WTC11 (cell line): Measurements from ENCODE around the gene DGCR2. TPM values are rescaled to one million over a fixed set of nuclear protein-coding genes. Genes with fewer than 3 reads are reported as not detected.

Experiments used
- ATAC-seq: fragments of 200-7000 bp; cut with Tn5 transposase; 2 replicates; pipeline ENCODE4 v1.10.0; 2021; ENCODE audit warnings: mild to moderate bottlenecking, moderate library complexity
- CTCF ChIA-PET: fragments of 300-600 bp; sonication (Branson Sonifier 250); formaldehyde crosslinking; loops from one replicate; lab custom pipeline; 2021; ENCODE audit warnings: antibody characterized with exemption; lab: Charles Lee
- POLR2A ChIA-PET: fragments of 350-600 bp; sonication (Branson Sonifier 250); formaldehyde crosslinking; loops from one replicate; lab custom pipeline; 2021; ENCODE audit warnings: antibody characterized with exemption; lab: Charles Lee
- DNase-seq: peaks from one replicate; pipeline ENCODE4 v3.0.0; 2021; ENCODE audit warnings: low spot score
- H3K27ac Mint-ChIP-seq: 2 replicates; pipeline ENCODE4 v1.8.0; 2021; ENCODE audit warnings: mixed read lengths
- H3K27me3 Mint-ChIP-seq: 2 replicates; pipeline ENCODE4 v1.8.0; 2021; ENCODE audit warnings: low read depth, mild to moderate bottlenecking, moderate library complexity, mixed read lengths
- H3K36me3 Mint-ChIP-seq: 2 replicates; pipeline ENCODE4 v1.8.0; 2021; ENCODE audit warnings: mixed read lengths
- H3K4me1 Mint-ChIP-seq: 2 replicates; pipeline ENCODE4 v1.8.0; 2022; ENCODE audit warnings: mixed read lengths
- H3K4me3 Mint-ChIP-seq: 2 replicates; pipeline ENCODE4 v1.8.0; 2021; ENCODE audit warnings: mild to moderate bottlenecking, moderate library complexity, mixed read lengths
- H3K9me3 Mint-ChIP-seq: 2 replicates; pipeline ENCODE4 v1.8.0; 2021; ENCODE audit warnings: mixed read lengths
- AR ChIP-seq: fragments of 250-450 bp; sonication (Bioruptor Pico); IDR thresholded peaks from 2 replicates; pipeline ENCODE4 v1.9.0; 2021; ENCODE audit warnings: mild to moderate bottlenecking
- ATF3 ChIP-seq: sonication (generic); formaldehyde crosslinking; conservative IDR thresholded peaks from 2 replicates; pipeline ENCODE4 v1.8.1; 2022; ENCODE audit warnings: mild to moderate bottlenecking, missing genetic modification reagents
- ELF4 ChIP-seq: sonication (generic); formaldehyde crosslinking; IDR thresholded peaks from 2 replicates; pipeline ENCODE4 v1.8.1; 2022; ENCODE audit warnings: low read depth, mild to moderate bottlenecking, moderate library complexity, missing genetic modification reagents
- FOXP4 ChIP-seq: sonication (generic); formaldehyde crosslinking; IDR thresholded peaks from 2 replicates; pipeline ENCODE4 v1.8.0; 2022; ENCODE audit warnings: mild to moderate bottlenecking, missing genetic modification reagents
- GTF2I ChIP-seq: fragments of 250-450 bp; sonication (Bioruptor Pico); conservative IDR thresholded peaks from 2 replicates; pipeline ENCODE4 v1.4.0; 2021; ENCODE audit warnings: mild to moderate bottlenecking
- PREB ChIP-seq: sonication (generic); formaldehyde crosslinking; IDR thresholded peaks from 2 replicates; pipeline ENCODE4 v1.8.1; 2022; ENCODE audit warnings: mild to moderate bottlenecking, missing genetic modification reagents, moderate library complexity, borderline replicate concordance
- RELA ChIP-seq: sonication (generic); formaldehyde crosslinking; IDR thresholded peaks from 2 replicates; pipeline ENCODE4 v1.8.1; 2022; ENCODE audit warnings: missing genetic modification reagents, mild to moderate bottlenecking, borderline replicate concordance
- SMAD3 ChIP-seq: sonication (generic); formaldehyde crosslinking; IDR thresholded peaks from 2 replicates; pipeline ENCODE4 v1.8.0; 2022; ENCODE audit warnings: missing genetic modification reagents, mild to moderate bottlenecking, borderline replicate concordance
- TEAD4 ChIP-seq: sonication (generic); formaldehyde crosslinking; IDR thresholded peaks from 2 replicates; pipeline ENCODE4 v1.8.0; 2022; ENCODE audit warnings: mild to moderate bottlenecking, missing genetic modification reagents
- ZNF396 ChIP-seq: fragments of 250-450 bp; sonication (Bioruptor Pico); IDR thresholded peaks from 2 replicates; pipeline ENCODE4 v1.8.0; 2021; ENCODE audit warnings: mild to moderate bottlenecking, moderate library complexity, borderline replicate concordance
- ZNF416 ChIP-seq: fragments of 250-450 bp; sonication (Bioruptor Pico); IDR thresholded peaks from 2 replicates; pipeline ENCODE4 v1.9.0; 2021; ENCODE audit warnings: mild to moderate bottlenecking, inconsistent platforms
- ZNF423 ChIP-seq: fragments of 250-450 bp; sonication (Bioruptor Pico); IDR thresholded peaks from 2 replicates; pipeline ENCODE4 v2.1.2; 2022; ENCODE audit warnings: mild to moderate bottlenecking, moderate library complexity
- ZNF532 ChIP-seq: fragments of 250-450 bp; sonication (Bioruptor Pico); IDR thresholded peaks from 2 replicates; pipeline ENCODE4 v1.9.0; 2021; ENCODE audit warnings: mild to moderate bottlenecking, borderline replicate concordance
- total RNA-seq: library from RNA; stranded (reverse); gene quantifications from 3 replicates; pipeline ENCODE4 v1.2.3, GENCODE V29; 2021

The DGCR2 gene
- total RNA-seq, 1 experiment from 2014 or later, result 64.2 TPM

GRCh38 chr22:19152942-19153883 lies 31.0 kb upstream of the DGCR2 start:
- H3K27ac Mint-ChIP-seq, result no peak overlapping the region; the same call in 1 of the 2 replicates
- H3K9me3 Mint-ChIP-seq, result 0 out of 2 replicates have a peak, but pooled peaks cover 4% of the 10 kb centered on the region
- POLR2A ChIA-PET, result no interaction called here
- peaks cover 70% of the 10 kb centered on the region for H3K27me3 Mint-ChIP-seq
- H3K4me1 Mint-ChIP-seq, result peaks cover 4% of the 10 kb centered on the region
- no peak for DNase-seq
- CTCF ChIA-PET, result interaction anchor here (0.9 to 1.0 kb wide), 2 partner anchors 8 to 476 kb away, joined by 8 read pairs; partner anchors contain the start of gene ESS2
- TF ChIP-seq RELA (CRISPR knock-in tag) (no peak), TEAD4 (CRISPR knock-in tag) (no peak)
- H3K4me3 Mint-ChIP-seq, result no peak overlapping the region
- peaks cover 4% of the 10 kb centered on the region; the same call in 1 of the 2 replicates for H3K36me3 Mint-ChIP-seq
- ATAC-seq, result no peak

- Mint-ChIP-seq H3K27me3 (peaks cover 79% of the 10 kb centered on the region), H3K27ac (no peak overlapping the region), H3K36me3 (peaks cover 4% of the 10 kb centered on the region; the same call in 1 of the 2 replicates), H3K9me3 (0 out of 2 replicates have a peak, but pooled peaks cover 4% of the 10 kb centered on the region), H3K4me3 (peak overlapping the region; percentile 72), H3K4me1 (peaks cover 13% of the 10 kb centered on the region)
- ATAC-seq, result no peak
- no peak for DNase-seq
- ChIA-PET CTCF (interaction anchor here (0.5 to 1.9 kb wide), 3 partner anchors 28 to 478 kb away, joined by 4 to 8 read pairs (median 5); no protein-coding TSS in a partner anchor), POLR2A (interaction anchor here (0.8 kb wide), 1 partner anchor 27 kb away, joined by 3 read pairs; the partner anchor contains the start of gene SLC25A1)
- TF ChIP-seq GTF2I (0 out of 2 replicates have a peak, but pooled peaks have one; percentile 33), FOXP4 (CRISPR knock-in tag) (no peak)
Observed at GRCh38 chr22:19151329-19152191, 29.3 kb upstream of the DGCR2 start.

GRCh38 chr22:19150482-19151328 lies 28.5 kb upstream of the DGCR2 start:
- peaks cover 83% of the 10 kb centered on the region for H3K27me3 Mint-ChIP-seq
- 0 out of 2 replicates have a peak, but pooled peaks cover 4% of the 10 kb centered on the region for H3K9me3 Mint-ChIP-seq
- H3K36me3 Mint-ChIP-seq, result peaks cover 4% of the 10 kb centered on the region; the same call in 1 of the 2 replicates
- peak; percentile 33 for DNase-seq
- ATAC-seq, result peak; percentile 12
- ChIA-PET POLR2A (interaction anchor here (0.8 kb wide), 1 partner anchor 28 kb away, joined by 3 read pairs; the partner anchor contains the start of gene SLC25A1), CTCF (interaction anchor here (0.6 to 1.9 kb wide), 2 partner anchors 29 to 51 kb away, joined by 4 to 5 read pairs; no protein-coding TSS in a partner anchor)
- peaks cover 16% of the 10 kb centered on the region for H3K4me1 Mint-ChIP-seq
- H3K27ac Mint-ChIP-seq, result no peak overlapping the region
- peak overlapping the region; percentile 72 for H3K4me3 Mint-ChIP-seq
- TF ChIP-seq ZNF532 (CRISPR knock-in tag), result no peak
- no peak for TF ChIP-seq AR (CRISPR knock-in tag)
- TF ChIP-seq ZNF396 (CRISPR knock-in tag), result no peak
- no peak for TF ChIP-seq PREB (CRISPR knock-in tag)
- TF ChIP-seq ZNF423 (CRISPR knock-in tag), result no peak
- no peak for TF ChIP-seq ZNF416 (CRISPR knock-in tag)
- no peak for TF ChIP-seq ATF3 (CRISPR knock-in tag)
- TF ChIP-seq SMAD3 (CRISPR knock-in tag), result no peak
- TF ChIP-seq ELF4 (CRISPR knock-in tag), result no peak
